Naive thymus-derived CD4-positive, alpha-beta T cell (primary cell): ENCODE results near the gene PA2G4. TPM values are rescaled to one million over a fixed set of nuclear protein-coding genes. Genes with fewer than 3 reads are reported as not detected.
A peak's percentile ranks its signal among the peaks of the same experiment; 100 is the strongest.

Source experiments
- ATAC-seq: fragments of 150-1000 bp; cut with Tn5 transposase; 2 replicates; pipeline ENCODE4 v1.10.0; 2021; ENCODE audit warnings: mild to moderate bottlenecking, moderate library complexity
- CTCF ChIA-PET: fragments of 350-600 bp; sonication (Branson Sonifier 250); formaldehyde crosslinking; loops from one replicate; lab custom pipeline; 2021; ENCODE audit warnings: antibody characterized with exemption; lab: Charles Lee
- POLR2A ChIA-PET: fragments of 350-600 bp; sonication (Branson Sonifier 250); formaldehyde crosslinking; loops from one replicate; lab custom pipeline; 2021; ENCODE audit warnings: antibody characterized with exemption, inconsistent platforms; lab: Charles Lee
- DNase-seq, 9 donors: peaks; one replicate each; pipeline versions ENCODE4 v3.0.0 to v3.0.0-alpha.2; 2020 to 2022; ENCODE audit warnings: mixed read lengths in 1 of 9
- H3K27ac ChIP-seq: one replicate; pipeline ENCODE4 v1.7.0; 2013; ENCODE audit warnings: mild to moderate bottlenecking, low read depth, low read length, moderate library complexity
- H3K27me3 ChIP-seq, 2 donors: one replicate each; pipeline ENCODE4 v1.7.0; 2013; ENCODE audit warnings: low read length in 2 of 2, mild to moderate bottlenecking in 2 of 2, moderate library complexity in 2 of 2; ENCODE audit not compliant: control insufficient read depth in 2 of 2, insufficient read depth in 2 of 2
- H3K36me3 ChIP-seq, 3 experiments: 1 replicate in 2 of 3; 2 replicates in 1 of 3; pipeline ENCODE4 v1.7.0; 2013; ENCODE audit warnings: low read length in 3 of 3, mild to moderate bottlenecking in 3 of 3, moderate library complexity in 1 of 3; ENCODE audit not compliant: insufficient read depth in 3 of 3, control insufficient read depth in 2 of 3
- H3K4me1 ChIP-seq, 2 donors: one replicate each; pipeline ENCODE4 v1.7.0; 2013; ENCODE audit warnings: low read length in 2 of 2, mild to moderate bottlenecking in 2 of 2, moderate library complexity in 1 of 2; ENCODE audit not compliant: control insufficient read depth in 2 of 2, insufficient read depth in 2 of 2
- H3K4me3 ChIP-seq: 2 replicates; pipeline ENCODE4 v1.7.0; 2013; ENCODE audit warnings: mild to moderate bottlenecking, low read length
- H3K9me3 ChIP-seq, 3 experiments: 1 replicate in 2 of 3; 2 replicates in 1 of 3; pipeline ENCODE4 v1.7.0; 2013; ENCODE audit warnings: low read length in 3 of 3; ENCODE audit not compliant: control insufficient read depth in 2 of 3
- H3K27ac Mint-ChIP-seq, 9 donors: one replicate each; pipeline ENCODE4 v1.8.0; 2020 to 2022; ENCODE audit warnings: mixed read lengths in 9 of 9, mild to moderate bottlenecking in 8 of 9, moderate library complexity in 5 of 9, inconsistent platforms in 2 of 9
- H3K27me3 Mint-ChIP-seq, 5 donors: one replicate each; pipeline ENCODE4 v1.8.0; 2021 to 2022; ENCODE audit warnings: mixed read lengths in 5 of 5, mild to moderate bottlenecking in 1 of 5
- H3K36me3 Mint-ChIP-seq, 5 donors: one replicate each; pipeline ENCODE4 v1.8.0; 2020 to 2022; ENCODE audit warnings: mixed read lengths in 5 of 5, mild to moderate bottlenecking in 3 of 5, inconsistent platforms in 1 of 5
- H3K4me1 Mint-ChIP-seq, 7 donors: one replicate each; pipeline ENCODE4 v1.8.0; 2020 to 2022; ENCODE audit warnings: mixed read lengths in 7 of 7, mild to moderate bottlenecking in 3 of 7, inconsistent platforms in 1 of 7
- H3K4me3 Mint-ChIP-seq, 10 donors: one replicate each; pipeline ENCODE4 v1.8.0; 2020 to 2022; ENCODE audit warnings: mild to moderate bottlenecking in 10 of 10, mixed read lengths in 10 of 10, moderate library complexity in 6 of 10, inconsistent platforms in 2 of 10
- H3K9me3 Mint-ChIP-seq, 11 donors: one replicate each; pipeline ENCODE4 v1.8.0; 2020 to 2022; ENCODE audit warnings: mixed read lengths in 11 of 11, mild to moderate bottlenecking in 4 of 11, inconsistent platforms in 1 of 11, moderate library complexity in 1 of 11
- intact Hi-C, 2 donors: fragments of 100-400 bp; cut with micrococcal nuclease; formaldehyde crosslinking; loops; one replicate each; pipeline ENCODE4 v1.15.1; 2023
- polyA plus RNA-seq, 2 donors: library from polyadenylated mRNA; unstranded; fragments of 300-500 nt; fragmentation: Illumina TruSeq; gene quantifications; one replicate each; pipeline ENCODE4 v1.2.3, GENCODE V29; 2021
- total RNA-seq, 6 experiments: library from RNA in 5 of 6; stranded (reverse) in 5 of 6; gene quantifications; 1 replicate in 5 of 6; 2 replicates in 1 of 6; pipeline ENCODE4 v1.2.3 and lab custom pipeline; 2021 to 2026

PA2G4 gene
- total and polyA plus RNA-seq, 7 experiments from 2014 or later: 61.7 to 254 (median 121) TPM

GRCh38 chr12:56117778-56118687 lies 13.7 kb downstream of the PA2G4 start, which contains the start of gene ZC3H10:
ZC3H10 (plus strand) TSS chr12:56118266; CDS start chr12:56120563, 2,297 bp downstream.
- Mint-ChIP-seq H3K36me3 (peaks cover 7 to 31% (median 27%) of the 10 kb centered on the region in 5 donors), H3K4me1 (peaks cover 24 to 47% (median 34%) of the 10 kb centered on the region in 7 donors), H3K27ac (peak within 1 kb of the TSS; percentile 95 to 99 (median 98)), H3K9me3 (peaks cover 0 to 5% (median 0%) of the 10 kb centered on the region in 11 donors), H3K27me3 (no peaks in the 10 kb centered on the region), H3K4me3 (peak within 1 kb of the TSS; percentile 87 to 100 (median 96))
- peaks cover 24 to 25% of the 10 kb centered on the region in 2 donors for H3K4me1 ChIP-seq
- no peaks in the 10 kb centered on the region for H3K9me3 ChIP-seq
- intact Hi-C loops: loop anchor here (1.0 to 10.0 kb wide), 32 partner anchors 8 to 1837 kb away; partner anchors contain the start of genes COQ10A (in 2 of the 2), MYL6 (in 2 of the 2), MYL6B (in 2 of the 2) and RPS26 (in 2 of the 2)
- peak within 1 kb of the TSS; percentile 93 for H3K27ac ChIP-seq
- H3K36me3 ChIP-seq: peaks cover 0 to 27% (median 0%) of the 10 kb centered on the region in 3 experiments
- H3K4me3 ChIP-seq: peak within 1 kb of the TSS; percentile 95
- DNase-seq (peak; percentile 80 to 99 (median 96)), ATAC-seq (peak; percentile 89)
- ChIA-PET POLR2A (interaction anchor here (0.5 to 7.6 kb wide), 48 partner anchors 10 to 1619 kb away, joined by 3 to 230 read pairs (median 4); partner anchors contain the start of genes ANKRD52, CNPY2, ESYT1 and GDF11), CTCF (interaction anchor here (0.5 to 13.4 kb wide), 28 partner anchors 8 to 1639 kb away, joined by 3 to 193 read pairs (median 4); partner anchors contain the start of genes ANKRD52, ESYT1, MYL6 and PA2G4)
- H3K27me3 ChIP-seq: no peaks in the 10 kb centered on the region

GRCh38 chr12:56118688-56119357 lies 14.5 kb downstream of the PA2G4 start:
- intact Hi-C loops: loop anchor here (1.0 to 10.0 kb wide), 33 partner anchors 7 to 1623 kb away; partner anchors contain the start of genes ANKRD52 (in 2 of the 2), COQ10A (in 2 of the 2), MYL6 (in 2 of the 2) and MYL6B (in 2 of the 2)
- DNase-seq: no peak
- H3K36me3 ChIP-seq: peaks cover 0 to 22% (median 0%) of the 10 kb centered on the region in 3 experiments
- ChIA-PET POLR2A (interaction anchor here (0.8 to 7.6 kb wide), 36 partner anchors 9 to 375 kb away, joined by 3 to 230 read pairs (median 5); partner anchors contain the start of genes ANKRD52, CNPY2, ESYT1 and GDF11), CTCF (interaction anchor here (0.5 to 13.4 kb wide), 24 partner anchors 9 to 380 kb away, joined by 3 to 193 read pairs (median 5); partner anchors contain the start of genes ANKRD52, ESYT1, MYL6 and PA2G4)
- Mint-ChIP-seq H3K4me3 (peak overlapping the region; percentile 87 to 100 (median 96)), H3K27ac (peak overlapping the region; percentile 89 to 99 (median 98)), H3K27me3 (no peaks in the 10 kb centered on the region), H3K4me1 (peaks cover 24 to 49% (median 36%) of the 10 kb centered on the region in 7 donors), H3K9me3 (peaks cover 0 to 5% (median 0%) of the 10 kb centered on the region in 11 donors), H3K36me3 (peaks cover 7 to 25% (median 19%) of the 10 kb centered on the region in 5 donors)
- H3K4me3 ChIP-seq: peak overlapping the region; percentile 95
- H3K9me3 ChIP-seq: no peaks in the 10 kb centered on the region
- peaks cover 24 to 25% of the 10 kb centered on the region in 2 donors for H3K4me1 ChIP-seq
- no peaks in the 10 kb centered on the region for H3K27me3 ChIP-seq
- no peak for ATAC-seq
- H3K27ac ChIP-seq: peak overlapping the region; percentile 93

GRCh38 chr12:56119361-56119796 lies 15.0 kb downstream of the PA2G4 start:
- peaks cover 0 to 20% (median 0%) of the 10 kb centered on the region in 3 experiments for H3K36me3 ChIP-seq
- ATAC-seq (no peak), DNase-seq (peak in 8 of 9 donors; percentile 48 to 70 (median 60))
- ChIA-PET POLR2A (interaction anchor here (0.8 to 7.6 kb wide), 15 partner anchors 9 to 351 kb away, joined by 3 to 230 read pairs (median 11); partner anchors contain the start of genes ANKRD52, ESYT1, MYL6 and PA2G4), CTCF (interaction anchor here (0.7 to 13.4 kb wide), 15 partner anchors 9 to 344 kb away, joined by 3 to 193 read pairs (median 4); partner anchors contain the start of genes ESYT1, MYL6, PA2G4 and RNF41)
- no peak overlapping the region for H3K4me3 ChIP-seq
- peak overlapping the region; percentile 93 for H3K27ac ChIP-seq
- H3K9me3 ChIP-seq: no peaks in the 10 kb centered on the region
- H3K27ac Mint-ChIP-seq: peak overlapping the region; percentile 89 to 99 (median 98)
- H3K27me3 ChIP-seq: no peaks in the 10 kb centered on the region
- H3K9me3 Mint-ChIP-seq: peaks cover 0 to 5% (median 0%) of the 10 kb centered on the region in 11 donors
- no peaks in the 10 kb centered on the region for H3K27me3 Mint-ChIP-seq
- peaks cover 24 to 53% (median 41%) of the 10 kb centered on the region in 7 donors for H3K4me1 Mint-ChIP-seq
- intact Hi-C loops: loop anchor here (1.0 to 10.0 kb wide), 18 partner anchors 39 to 1623 kb away; partner anchors contain the start of genes ANKRD52 (in 2 of the 2), COQ10A (in 2 of the 2), SUOX (in 2 of the 2) and BAZ2A (in 1 of the 2)
- H3K4me3 Mint-ChIP-seq: peak overlapping the region; percentile 87 to 100 (median 96)
- H3K4me1 ChIP-seq: peaks cover 24 to 25% of the 10 kb centered on the region in 2 donors
- H3K36me3 Mint-ChIP-seq: peaks cover 7 to 25% (median 17%) of the 10 kb centered on the region in 5 donors

- Histone ChIP-seq H3K4me1 (peaks cover 24 to 29% of the 10 kb centered on the region in 2 donors), H3K27ac (no peak overlapping the region), H3K36me3 (peaks cover 0 to 20% (median 0%) of the 10 kb centered on the region in 3 experiments), H3K9me3 (no peaks in the 10 kb centered on the region), H3K4me3 (no peak overlapping the region), H3K27me3 (no peaks in the 10 kb centered on the region)
- peaks cover 7 to 25% (median 17%) of the 10 kb centered on the region in 5 donors for H3K36me3 Mint-ChIP-seq
- intact Hi-C loops: no loop called here
- H3K4me1 Mint-ChIP-seq: peaks cover 24 to 60% (median 46%) of the 10 kb centered on the region in 7 donors
- no peak for ATAC-seq
- H3K27ac Mint-ChIP-seq: peak overlapping the region in 2 of 9 donors; percentile 36 to 38
- CTCF ChIA-PET: interaction anchor here (0.7 to 13.4 kb wide), 12 partner anchors 8 to 343 kb away, joined by 3 to 193 read pairs (median 4); partner anchors contain the start of genes ESYT1, MYL6, PA2G4 and RNF41
- DNase-seq: no peak
- peaks cover 0 to 5% (median 0%) of the 10 kb centered on the region in 11 donors for H3K9me3 Mint-ChIP-seq
- POLR2A ChIA-PET: interaction anchor here (0.5 to 7.6 kb wide), 11 partner anchors 8 to 147 kb away, joined by 3 to 230 read pairs (median 46); partner anchors contain the start of genes ANKRD52, ESYT1, MYL6 and PA2G4
- H3K27me3 Mint-ChIP-seq: no peaks in the 10 kb centered on the region
- H3K4me3 Mint-ChIP-seq: peak overlapping the region in 1 of 10 donors; percentile 18
Measured at GRCh38 chr12:56120158-56120846, 15.9 kb downstream of the PA2G4 start.
